Astrocyte of the spinal cord (primary cell): ENCODE measurements around the gene ZNF91.

ENCODE experiments used
- DNase-seq: peaks from one replicate; pipeline ENCODE4 v3.0.0; 2011; ENCODE audit warnings: low read depth, low spot score
- H3K4me3 ChIP-seq: 2 replicates; pipeline ENCODE4 v1.5.1; 2011; ENCODE audit warnings: low read depth, mild to moderate bottlenecking, low read length, moderate library complexity
- in situ Hi-C: cut with HindIII; loops from 2 replicates; pipeline ENCODE4 v1.10.0; 2017; ENCODE audit warnings: low sequenced_read_pairs
- TF ChIP-seq, protein P1 (sequence below): IDR thresholded peaks from 2 replicates; pipeline ENCODE4 v1.5.1; 2012; ENCODE audit warnings: low read depth, mild to moderate bottlenecking, low read length, inconsistent platforms

Gene ZNF91

DNA sequence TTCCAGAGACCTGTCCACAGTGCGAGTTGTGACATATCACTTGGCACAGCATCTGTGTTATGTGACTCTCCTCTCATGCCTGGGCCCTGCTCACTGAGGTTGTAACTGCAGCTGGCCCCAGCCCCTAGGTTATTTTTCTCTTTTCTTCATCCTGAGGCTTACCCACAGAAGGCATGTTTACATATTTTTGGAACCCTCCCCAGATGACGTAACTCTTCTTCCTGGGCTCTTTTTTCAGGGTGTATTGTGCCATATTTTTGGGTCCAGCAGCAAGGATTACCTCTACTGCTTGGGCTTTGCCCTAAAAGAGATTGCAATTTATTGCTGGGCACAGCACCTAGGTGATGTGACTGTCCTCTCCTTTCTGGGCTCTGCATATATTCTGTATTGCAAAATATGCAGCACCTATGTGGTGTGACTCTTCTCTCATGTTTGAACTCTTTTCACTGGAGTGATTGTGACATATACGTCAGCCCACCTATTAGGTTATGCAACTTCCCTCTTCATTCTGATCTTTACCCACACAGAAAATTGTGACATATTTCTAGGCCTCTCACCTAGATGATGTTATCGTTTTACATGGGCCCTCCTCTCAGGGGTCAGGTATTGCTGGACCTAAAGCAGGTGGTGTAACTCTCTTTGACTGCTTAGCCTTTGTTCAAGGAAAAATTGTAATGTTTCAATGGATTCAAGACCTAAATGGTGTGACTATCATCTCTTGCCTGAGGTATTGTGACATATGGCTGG, 80.6 kb downstream of the ZNF91 start:
- no peak overlapping the region for H3K4me3 ChIP-seq
- in situ Hi-C loops = no loop called here
- DNase-seq = no peak
- TF ChIP-seq, protein P1, sequence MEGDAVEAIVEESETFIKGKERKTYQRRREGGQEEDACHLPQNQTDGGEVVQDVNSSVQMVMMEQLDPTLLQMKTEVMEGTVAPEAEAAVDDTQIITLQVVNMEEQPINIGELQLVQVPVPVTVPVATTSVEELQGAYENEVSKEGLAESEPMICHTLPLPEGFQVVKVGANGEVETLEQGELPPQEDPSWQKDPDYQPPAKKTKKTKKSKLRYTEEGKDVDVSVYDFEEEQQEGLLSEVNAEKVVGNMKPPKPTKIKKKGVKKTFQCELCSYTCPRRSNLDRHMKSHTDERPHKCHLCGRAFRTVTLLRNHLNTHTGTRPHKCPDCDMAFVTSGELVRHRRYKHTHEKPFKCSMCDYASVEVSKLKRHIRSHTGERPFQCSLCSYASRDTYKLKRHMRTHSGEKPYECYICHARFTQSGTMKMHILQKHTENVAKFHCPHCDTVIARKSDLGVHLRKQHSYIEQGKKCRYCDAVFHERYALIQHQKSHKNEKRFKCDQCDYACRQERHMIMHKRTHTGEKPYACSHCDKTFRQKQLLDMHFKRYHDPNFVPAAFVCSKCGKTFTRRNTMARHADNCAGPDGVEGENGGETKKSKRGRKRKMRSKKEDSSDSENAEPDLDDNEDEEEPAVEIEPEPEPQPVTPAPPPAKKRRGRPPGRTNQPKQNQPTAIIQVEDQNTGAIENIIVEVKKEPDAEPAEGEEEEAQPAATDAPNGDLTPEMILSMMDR = no peak

DNA sequence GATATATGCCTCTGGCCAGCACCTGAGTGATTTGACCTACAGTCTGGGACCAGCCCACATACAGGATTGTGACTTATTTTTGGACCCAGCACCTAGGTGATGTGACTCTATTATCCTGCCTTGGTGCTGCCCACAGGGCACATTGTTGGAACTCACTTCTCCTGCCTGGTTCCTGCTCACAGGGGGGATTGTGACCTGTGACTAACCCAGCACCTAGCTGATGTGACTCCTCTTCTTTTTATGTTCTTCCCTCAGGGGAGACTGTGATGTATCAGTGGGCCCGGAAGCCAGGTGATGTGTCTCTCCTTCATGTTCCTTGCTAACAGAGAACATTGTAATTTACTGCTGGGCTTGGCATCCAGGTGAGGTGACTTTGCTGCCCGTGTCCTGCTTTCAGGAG, 82.1 kb downstream of the ZNF91 start:
- no peak for DNase-seq
- TF ChIP-seq, protein P1 = no peak
- in situ Hi-C loops = no loop called here
- H3K4me3 ChIP-seq = no peak overlapping the region

DNA sequence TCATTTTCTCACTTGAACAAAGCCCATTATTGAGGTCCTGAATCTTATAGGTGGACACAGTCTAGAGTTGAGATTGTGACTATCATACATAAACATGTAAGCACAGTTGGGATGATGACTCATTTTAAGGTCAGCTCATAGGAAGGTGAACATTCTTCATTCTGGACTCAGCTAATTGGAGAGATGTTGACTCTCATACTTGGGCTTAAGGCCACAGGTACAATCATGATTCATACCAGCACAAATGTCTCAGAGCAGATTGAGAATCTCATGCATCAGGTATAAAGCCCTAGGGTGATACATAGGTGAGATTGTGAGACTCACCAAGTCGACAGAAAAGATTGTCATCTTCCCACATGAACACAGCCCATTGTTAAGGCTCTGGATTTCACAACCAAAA, 82.8 kb downstream of the ZNF91 start:
- no peak overlapping the region for H3K4me3 ChIP-seq
- TF ChIP-seq, protein P1 = no peak
- in situ Hi-C loops = no loop called here
- DNase-seq = no peak

DNA sequence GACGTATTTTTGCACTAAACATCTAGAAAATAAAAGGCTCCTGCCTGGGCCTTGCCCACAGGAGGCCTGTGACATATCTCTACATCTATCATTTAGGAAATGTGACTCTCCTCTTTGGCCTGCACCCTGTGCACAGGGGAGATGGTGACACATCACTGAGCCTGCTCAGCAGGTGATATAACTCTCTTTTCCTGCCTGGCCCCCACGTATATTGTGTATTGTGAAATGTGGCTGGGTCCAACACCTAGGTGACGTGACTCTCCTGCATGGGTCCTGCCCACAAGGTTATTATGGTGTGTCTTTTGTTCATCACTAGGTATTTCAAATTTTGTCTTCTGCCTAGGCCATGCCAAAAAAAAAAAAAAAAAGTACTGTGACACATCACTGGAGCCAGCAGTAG, 83.7 kb downstream of the ZNF91 start:
- TF ChIP-seq, protein P1 = no peak
- no peak for DNase-seq

DNA sequence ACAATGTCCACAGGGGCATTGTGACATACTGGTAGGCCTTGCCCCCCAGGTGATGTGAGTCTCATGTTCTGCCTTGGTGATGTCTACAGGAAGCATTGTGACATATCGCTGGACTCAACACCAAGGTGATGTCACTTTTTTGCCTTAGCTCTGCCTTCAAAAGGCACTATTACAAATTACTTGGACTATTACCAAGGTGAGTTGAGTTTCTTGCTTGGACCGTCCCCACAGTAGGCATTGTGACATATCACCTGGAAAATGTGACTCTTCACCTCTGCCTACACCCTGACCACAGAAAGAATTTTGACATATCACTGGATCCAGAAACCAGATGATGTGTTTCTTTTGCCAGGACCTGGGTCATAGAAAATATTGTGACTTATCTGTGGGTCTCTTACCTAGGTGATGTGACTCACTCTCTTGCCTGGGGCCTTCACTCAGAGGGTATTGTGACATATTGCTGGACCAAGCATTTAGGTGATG, 84.5 kb downstream of the ZNF91 start:
- no peak overlapping the region for H3K4me3 ChIP-seq
- TF ChIP-seq, protein P1 = no peak
- DNase-seq = no peak
- in situ Hi-C loops = no loop called here

More for the DNA sequence above, 83.7 kb downstream of the ZNF91 start:
- in situ Hi-C loops = no loop called here
- no peak overlapping the region for H3K4me3 ChIP-seq

DNA sequence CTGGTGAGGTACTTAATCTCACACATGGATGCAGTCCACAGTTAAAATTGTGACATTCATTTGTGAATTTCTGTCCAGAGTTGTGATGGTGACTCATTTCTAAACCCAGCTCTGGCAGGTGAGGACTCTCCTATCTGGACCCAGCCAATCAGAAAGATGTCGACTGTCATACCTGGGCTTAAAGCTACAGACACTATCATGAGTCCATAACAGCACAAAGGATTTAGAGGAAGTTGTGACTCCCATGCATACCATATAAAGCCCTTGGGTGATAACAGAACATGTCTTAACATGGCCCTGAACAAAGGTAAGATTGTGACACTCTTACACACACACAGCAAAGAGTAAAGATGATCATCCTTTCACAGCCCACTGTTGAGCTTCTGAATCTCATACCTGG, 85.3 kb downstream of the ZNF91 start:
- no peak overlapping the region for H3K4me3 ChIP-seq
- TF ChIP-seq, protein P1 = no peak
- in situ Hi-C loops = no loop called here
- DNase-seq = no peak
